HG02884 (cell line): ENCODE data around the gene IRF2.

ENCODE experiments used
- ATAC-seq: cut with Tn5 transposase; IDR thresholded peaks from one replicate; pipeline ENCODE4 v1.9.1; 2021; ENCODE audit warnings: mild to moderate bottlenecking, moderate library complexity; ENCODE audit not compliant: unreplicated experiment

Gene IRF2

GRCh38 chr4:184433258-184433892, 41.0 kb downstream of the IRF2 start:
- no peak for ATAC-seq

- ATAC-seq = no peak
Observed at GRCh38 chr4:184432127-184432922, 42.0 kb downstream of the IRF2 start.

- no peak for ATAC-seq
Observed at GRCh38 chr4:184430163-184430562, 44.2 kb downstream of the IRF2 start.

- ATAC-seq = no peak
Observed at GRCh38 chr4:184428787-184429186, 45.6 kb downstream of the IRF2 start.

GRCh38 chr4:184427687-184428086, 46.7 kb downstream of the IRF2 start:
- no peak for ATAC-seq

- no peak for ATAC-seq
Observed at GRCh38 chr4:184427093-184427492, 47.3 kb downstream of the IRF2 start.

GRCh38 chr4:184424993-184425758, 49.2 kb downstream of the IRF2 start:
- ATAC-seq = no peak

GRCh38 chr4:184424279-184424678, 50.1 kb downstream of the IRF2 start:
- no peak for ATAC-seq

- ATAC-seq = no peak
Observed at GRCh38 chr4:184423003-184423686, 51.2 kb downstream of the IRF2 start.

GRCh38 chr4:184422378-184422777, 52.0 kb downstream of the IRF2 start:
- no peak for ATAC-seq

GRCh38 chr4:184421533-184422155, 52.7 kb downstream of the IRF2 start:
- ATAC-seq = no peak

- ATAC-seq = peak; percentile 55
Observed at GRCh38 chr4:184420881-184421416, 53.4 kb downstream of the IRF2 start.

GRCh38 chr4:184420402-184420801, 53.9 kb downstream of the IRF2 start:
- no peak for ATAC-seq

- ATAC-seq = no peak
Observed at GRCh38 chr4:184419976-184420375, 54.4 kb downstream of the IRF2 start.

GRCh38 chr4:184417802-184418511, 56.4 kb downstream of the IRF2 start:
- ATAC-seq = peak; percentile 54

GRCh38 chr4:184416913-184417734, 57.2 kb downstream of the IRF2 start:
- no peak for ATAC-seq

GRCh38 chr4:184415071-184415470, 59.3 kb downstream of the IRF2 start:
- ATAC-seq = no peak

GRCh38 chr4:184413261-184414046, 60.9 kb downstream of the IRF2 start:
- no peak for ATAC-seq
